Liver (tissue), 9 donors: Measurements from ENCODE around the gene COL24A1. TPM values are rescaled to one million over a fixed set of nuclear protein-coding genes. Genes with fewer than 3 reads are reported as not detected.
"Not testable (repeated sequence)": the region's sequence is repeated elsewhere in the genome, so short reads cannot be mapped to it uniquely, and the experiment has no call there.

ENCODE experiments used
- DNase-seq: peaks from one replicate; pipeline ENCODE4 v3.0.0-alpha.2; 2017; ENCODE audit warnings: low spot score
- H3K27ac ChIP-seq, 2 donors: one replicate each; pipeline ENCODE4 v1.7.0; 2013; ENCODE audit warnings: inconsistent platforms in 2 of 2, low read length in 2 of 2, control low read depth in 1 of 2, low read depth in 1 of 2, mild to moderate bottlenecking in 1 of 2
- H3K27me3 ChIP-seq, 4 donors: one replicate each; pipeline versions ENCODE4 v1.6.1 to v1.7.0; 2013; ENCODE audit warnings: low read length in 3 of 4, inconsistent platforms in 1 of 4, mild to moderate bottlenecking in 1 of 4, moderate library complexity in 1 of 4; ENCODE audit not compliant: control insufficient read depth in 4 of 4, insufficient read depth in 4 of 4
- H3K36me3 ChIP-seq, 4 donors: one replicate each; pipeline versions ENCODE4 v1.6.1 to v1.7.0; 2013; ENCODE audit warnings: low read length in 3 of 4, mild to moderate bottlenecking in 3 of 4, low read depth in 1 of 4, moderate library complexity in 1 of 4; ENCODE audit not compliant: control insufficient read depth in 4 of 4, insufficient read depth in 3 of 4
- H3K4me1 ChIP-seq, 4 donors: one replicate each; pipeline versions ENCODE4 v1.6.1 to v1.7.0; 2013; ENCODE audit warnings: low read length in 3 of 4, mild to moderate bottlenecking in 3 of 4, moderate library complexity in 1 of 4; ENCODE audit not compliant: control insufficient read depth in 4 of 4, insufficient read depth in 4 of 4
- H3K4me3 ChIP-seq, 3 donors: one replicate each; pipeline versions ENCODE4 v1.6.1 to v1.7.0; 2013; ENCODE audit warnings: low read length in 3 of 3, control low read depth in 1 of 3, low read depth in 1 of 3, mild to moderate bottlenecking in 1 of 3
- H3K9ac ChIP-seq, 2 donors: one replicate each; pipeline ENCODE4 v1.7.0; 2013; ENCODE audit warnings: low read length in 2 of 2, mild to moderate bottlenecking in 2 of 2, moderate library complexity in 2 of 2, control low read depth in 1 of 2, low read depth in 1 of 2
- H3K9me3 ChIP-seq, 4 donors: one replicate each; pipeline versions ENCODE4 v1.6.1 to v1.7.0; 2013; ENCODE audit warnings: low read length in 3 of 4; ENCODE audit not compliant: control insufficient read depth in 4 of 4
- ATF3 ChIP-seq: IDR thresholded peaks from 2 replicates; pipeline ENCODE4 v1.6.1; 2016; ENCODE audit warnings: antibody characterized with exemption
- FOXA1 ChIP-seq: IDR thresholded peaks from 2 replicates; pipeline ENCODE4 v1.6.1; 2016; ENCODE audit warnings: antibody characterized with exemption
- FOXA2 ChIP-seq: IDR thresholded peaks from 2 replicates; pipeline ENCODE4 v1.6.1; 2016; ENCODE audit warnings: antibody characterized with exemption
- GABPA ChIP-seq, 2 donors: IDR thresholded peaks in 1 of 2; conservative IDR thresholded peaks in 1 of 2; 2 replicates each; pipeline ENCODE4 v1.6.1; 2016; ENCODE audit warnings: antibody characterized with exemption in 2 of 2, mild to moderate bottlenecking in 1 of 2, moderate library complexity in 1 of 2
- HNF4A ChIP-seq, 2 donors: conservative IDR thresholded peaks; 2 replicates each; pipeline ENCODE4 v1.6.1; 2016; ENCODE audit warnings: antibody characterized with exemption in 2 of 2, mild to moderate bottlenecking in 2 of 2
- JUND ChIP-seq, 2 donors: IDR thresholded peaks; 2 replicates each; pipeline ENCODE4 v1.6.1; 2016; ENCODE audit warnings: antibody characterized with exemption in 2 of 2
- REST ChIP-seq: IDR thresholded peaks from 2 replicates; pipeline ENCODE4 v1.6.1; 2016; ENCODE audit warnings: antibody characterized with exemption, mild to moderate bottlenecking
- RXRA ChIP-seq, 2 donors: IDR thresholded peaks; 2 replicates each; pipeline ENCODE4 v1.6.1; 2017 to 2018; ENCODE audit warnings: antibody characterized with exemption in 2 of 2, mild to moderate bottlenecking in 1 of 2
- SP1 ChIP-seq: IDR thresholded peaks from 2 replicates; pipeline ENCODE4 v1.6.1; 2018; ENCODE audit warnings: antibody characterized with exemption, mild to moderate bottlenecking
- TAF1 ChIP-seq: conservative IDR thresholded peaks from 2 replicates; pipeline ENCODE4 v1.6.1; 2016; ENCODE audit warnings: antibody characterized with exemption, mild to moderate bottlenecking
- ZBTB33 ChIP-seq: IDR thresholded peaks from 2 replicates; pipeline ENCODE4 v1.6.1; 2016; ENCODE audit warnings: antibody characterized with exemption
- WGBS: extraction: QIAGEN DNeasy Blood & Tissue Kit; methylation state at CpG from one replicate; pipeline ENCODE4 v1.1.7; 2013; 5-methylcytosine and 5-hydroxymethylcytosine counted together
- polyA plus RNA-seq, 2 donors: library from polyadenylated mRNA; stranded (reverse) in 1 of 2; unstranded in 1 of 2; fragments of 200-250 nt in 1 of 2; fragments of >200 nt in 1 of 2; fragmentation: Nextera tagmentation in 1 of 2; extraction: Ambion mirVana in 1 of 2; gene quantifications; one replicate each; pipeline versions ENCODE4 v1.2.1 to v1.2.3, GENCODE V29; 2013 to 2015
- total RNA-seq, 2 donors: library from RNA; depleted of rRNA; stranded (reverse); fragments of >200 nt; gene quantifications; one replicate each; pipeline ENCODE4 v1.2.3, GENCODE V29; 2014
- donor health status: healthy.
- donor health status: healthy.
- donor health status: healthy.
- donor health status: healthy.
- donor health status: healthy.

The COL24A1 gene
- total and polyA plus RNA-seq, 4 donors, result under 0.01 to 0.28 (median 0.01) TPM; not detected in 1

GRCh38 chr1:86082183-86082582, 74.4 kb downstream of the COL24A1 start:
- Histone ChIP-seq H3K36me3 (no peaks in the 10 kb centered on the region), H3K27me3 (no peaks in the 10 kb centered on the region), H3K4me1 (no peaks in the 10 kb centered on the region), H3K4me3 (no peak overlapping the region), H3K27ac (no peak overlapping the region), H3K9ac (no peak overlapping the region), H3K9me3 (peaks cover 0 to 5% (median 0%) of the 10 kb centered on the region in 4 donors)
- TF ChIP-seq ATF3 (no peak), FOXA1 (no peak)
- DNase-seq, result no peak

GRCh38 chr1:86072474-86072873, 84.1 kb downstream of the COL24A1 start:
- H3K36me3 ChIP-seq, H3K27ac ChIP-seq, H3K9me3 ChIP-seq, H3K27me3 ChIP-seq, H3K4me3 ChIP-seq, H3K9ac ChIP-seq, DNase-seq, H3K4me1 ChIP-seq: not testable (repeated sequence)
- 69% methylated on average over 6 of the region's 6 CpGs for WGBS

GRCh38 chr1:86071870-86072269, 84.7 kb downstream of the COL24A1 start:
- WGBS, result 68% methylated on average over 6 of the region's 6 CpGs
- not testable (repeated sequence) for H3K36me3 ChIP-seq, DNase-seq, H3K9ac ChIP-seq, H3K27ac ChIP-seq, H3K27me3 ChIP-seq, H3K9me3 ChIP-seq, H3K4me3 ChIP-seq, H3K4me1 ChIP-seq

- Histone ChIP-seq H3K9ac (no peak overlapping the region), H3K4me3 (no peak overlapping the region), H3K4me1 (no peaks in the 10 kb centered on the region), H3K9me3 (peaks cover 0 to 2% (median 0%) of the 10 kb centered on the region in 4 donors), H3K36me3 (no peaks in the 10 kb centered on the region), H3K27me3 (no peaks in the 10 kb centered on the region), H3K27ac (no peak overlapping the region)
- DNase-seq, result no peak
- WGBS, result 63% methylated on average over 2 of the region's 2 CpGs
- TF ChIP-seq FOXA2 (no peak), GABPA (IDR thresholded peaks at IDR 0.05 in 1 of 2, conservative IDR thresholded peaks at IDR 0.05 in 1 of 2) (no peak)
Observed at GRCh38 chr1:86069757-86070145, 86.8 kb downstream of the COL24A1 start.

GRCh38 chr1:86068841-86069756, 87.5 kb downstream of the COL24A1 start:
- Histone ChIP-seq H3K4me1 (no peaks in the 10 kb centered on the region), H3K9ac (no peak overlapping the region), H3K27me3 (no peaks in the 10 kb centered on the region), H3K9me3 (peaks cover 0 to 2% (median 0%) of the 10 kb centered on the region in 4 donors), H3K27ac (no peak overlapping the region), H3K4me3 (no peak overlapping the region), H3K36me3 (no peaks in the 10 kb centered on the region)
- WGBS, result 47% methylated on average over 3 of the region's 3 CpGs
- DNase-seq, result no peak
- TF ChIP-seq REST (no peak), HNF4A (conservative IDR thresholded peaks at IDR 0.05) (no peak), FOXA2 (no peak), FOXA1 (no peak), TAF1 (no peak), ZBTB33 (no peak), GABPA (IDR thresholded peaks at IDR 0.05 in 1 of 2, conservative IDR thresholded peaks at IDR 0.05 in 1 of 2) (no peak), RXRA (IDR thresholded peaks at IDR 0.05) (no peak), JUND (IDR thresholded peaks at IDR 0.05) (no peak), SP1 (no peak)
